ENCODE results near the gene KLF2.
"Not testable (repeated sequence)": the region's sequence is repeated elsewhere in the genome, so short reads cannot be mapped to it uniquely, and the experiment has no call there.

The KLF2 gene

GRCh38 chr19:16324384-16325160 lies at the start of gene KLF2:
KLF2 (plus strand) TSS chr19:16324826; CDS start chr19:16324924, 98 bp downstream.
- peak within 1 kb of the TSS; percentile 73 for H3K4me3 ChIP-seq (ENCODE audit: low read depth, low read length)
- peak within 1 kb of the TSS; percentile 52 for H3K9ac ChIP-seq (ENCODE audit: low read length)
- peaks cover 73% of the 10 kb centered on the region for H3K27me3 ChIP-seq (ENCODE audit: control insufficient read depth, insufficient read depth, low read length)
- H3K36me3 ChIP-seq (ENCODE audit: control insufficient read depth, insufficient read depth, low read length) = no peaks in the 10 kb centered on the region
- H3K27ac ChIP-seq (ENCODE audit: low read depth, low read length) = no peak within 1 kb of the TSS
- H3K9me3 ChIP-seq (ENCODE audit: control insufficient read depth, insufficient read depth, low read depth, low read length) = no peaks in the 10 kb centered on the region
- no peaks in the 10 kb centered on the region for H3K4me1 ChIP-seq (ENCODE audit: control insufficient read depth, insufficient read depth, low read length)

- H3K27me3 ChIP-seq (ENCODE audit: control insufficient read depth, insufficient read depth, low read length) = no peaks in the 10 kb centered on the region
- H3K27ac ChIP-seq (ENCODE audit: low read depth, low read length) = no peak overlapping the region
- H3K4me3 ChIP-seq (ENCODE audit: low read depth, low read length) = no peak overlapping the region
- H3K4me1 ChIP-seq (ENCODE audit: control insufficient read depth, insufficient read depth, low read length) = no peaks in the 10 kb centered on the region
- H3K9me3 ChIP-seq (ENCODE audit: control insufficient read depth, insufficient read depth, low read depth, low read length) = no peaks in the 10 kb centered on the region
- no peak overlapping the region for H3K9ac ChIP-seq (ENCODE audit: low read length)
- H3K36me3 ChIP-seq (ENCODE audit: control insufficient read depth, insufficient read depth, low read length) = no peaks in the 10 kb centered on the region
Measured at GRCh38 chr19:16280306-16280705, 44.3 kb upstream of the KLF2 start.

- H3K4me3 ChIP-seq (ENCODE audit: low read depth, low read length) = no peak overlapping the region
- no peaks in the 10 kb centered on the region for H3K36me3 ChIP-seq (ENCODE audit: control insufficient read depth, insufficient read depth, low read length)
- H3K9me3 ChIP-seq (ENCODE audit: control insufficient read depth, insufficient read depth, low read depth, low read length) = no peaks in the 10 kb centered on the region
- peaks cover 7% of the 10 kb centered on the region; the same call in 1 of the 2 replicates for H3K4me1 ChIP-seq (ENCODE audit: control insufficient read depth, insufficient read depth, low read length)
- H3K27ac ChIP-seq (ENCODE audit: low read depth, low read length) = no peak overlapping the region
- no peak overlapping the region for H3K9ac ChIP-seq (ENCODE audit: low read length)
- no peaks in the 10 kb centered on the region; the same call in 1 of the 2 replicates for H3K27me3 ChIP-seq (ENCODE audit: control insufficient read depth, insufficient read depth, low read length)
Measured at GRCh38 chr19:16281743-16282142, 42.9 kb upstream of the KLF2 start.

GRCh38 chr19:16283210-16284061 lies 41.2 kb upstream of the KLF2 start:
- Histone ChIP-seq H3K9ac (ENCODE audit: low read length) (no peak overlapping the region), H3K4me3 (ENCODE audit: low read depth, low read length) (no peak overlapping the region), H3K36me3 (ENCODE audit: control insufficient read depth, insufficient read depth, low read length) (no peaks in the 10 kb centered on the region), H3K4me1 (ENCODE audit: control insufficient read depth, insufficient read depth, low read length) (peaks cover 7% of the 10 kb centered on the region; the same call in 1 of the 2 replicates), H3K27ac (ENCODE audit: low read depth, low read length) (no peak overlapping the region), H3K27me3 (ENCODE audit: control insufficient read depth, insufficient read depth, low read length) (no peaks in the 10 kb centered on the region; the same call in 1 of the 2 replicates), H3K9me3 (ENCODE audit: control insufficient read depth, insufficient read depth, low read depth, low read length) (no peaks in the 10 kb centered on the region)

GRCh38 chr19:16284505-16284904 lies 40.1 kb upstream of the KLF2 start:
- Histone ChIP-seq H3K9ac (ENCODE audit: low read length) (no peak overlapping the region), H3K27ac (ENCODE audit: low read depth, low read length) (no peak overlapping the region), H3K4me1 (ENCODE audit: control insufficient read depth, insufficient read depth, low read length) (peaks cover 7% of the 10 kb centered on the region; the same call in 1 of the 2 replicates), H3K27me3 (ENCODE audit: control insufficient read depth, insufficient read depth, low read length) (no peaks in the 10 kb centered on the region; the same call in 1 of the 2 replicates), H3K36me3 (ENCODE audit: control insufficient read depth, insufficient read depth, low read length) (no peaks in the 10 kb centered on the region), H3K9me3 (ENCODE audit: control insufficient read depth, insufficient read depth, low read depth, low read length) (no peaks in the 10 kb centered on the region), H3K4me3 (ENCODE audit: low read depth, low read length) (no peak overlapping the region)

- H3K9ac ChIP-seq (ENCODE audit: low read length); H3K9me3 ChIP-seq (ENCODE audit: control insufficient read depth, insufficient read depth, low read depth, low read length); H3K4me1 ChIP-seq (ENCODE audit: control insufficient read depth, insufficient read depth, low read length); H3K4me3 ChIP-seq (ENCODE audit: low read depth, low read length); H3K36me3 ChIP-seq (ENCODE audit: control insufficient read depth, insufficient read depth, low read length); H3K27ac ChIP-seq (ENCODE audit: low read depth, low read length); H3K27me3 ChIP-seq (ENCODE audit: control insufficient read depth, insufficient read depth, low read length): not testable (repeated sequence)
Measured at GRCh38 chr19:16285079-16285478, 39.5 kb upstream of the KLF2 start.

- Histone ChIP-seq H3K36me3 (ENCODE audit: control insufficient read depth, insufficient read depth, low read length) (no peaks in the 10 kb centered on the region), H3K9ac (ENCODE audit: low read length) (peak overlapping the region; percentile 11), H3K4me1 (ENCODE audit: control insufficient read depth, insufficient read depth, low read length) (peaks cover 7% of the 10 kb centered on the region; the same call in 1 of the 2 replicates), H3K9me3 (ENCODE audit: control insufficient read depth, insufficient read depth, low read depth, low read length) (no peaks in the 10 kb centered on the region), H3K4me3 (ENCODE audit: low read depth, low read length) (no peak overlapping the region), H3K27me3 (ENCODE audit: control insufficient read depth, insufficient read depth, low read length) (no peaks in the 10 kb centered on the region; the same call in 1 of the 2 replicates), H3K27ac (ENCODE audit: low read depth, low read length) (no peak overlapping the region)
Measured at GRCh38 chr19:16285769-16286498, 38.7 kb upstream of the KLF2 start.

GRCh38 chr19:16288544-16288943 lies 36.1 kb upstream of the KLF2 start:
- Histone ChIP-seq H3K4me1 (ENCODE audit: control insufficient read depth, insufficient read depth, low read length) (peaks cover 7% of the 10 kb centered on the region; the same call in 1 of the 2 replicates), H3K36me3 (ENCODE audit: control insufficient read depth, insufficient read depth, low read length) (no peaks in the 10 kb centered on the region), H3K4me3 (ENCODE audit: low read depth, low read length) (no peak overlapping the region), H3K27ac (ENCODE audit: low read depth, low read length) (no peak overlapping the region), H3K9me3 (ENCODE audit: control insufficient read depth, insufficient read depth, low read depth, low read length) (no peaks in the 10 kb centered on the region), H3K27me3 (ENCODE audit: control insufficient read depth, insufficient read depth, low read length) (no peaks in the 10 kb centered on the region; the same call in 1 of the 2 replicates), H3K9ac (ENCODE audit: low read length) (no peak overlapping the region)

- no peak overlapping the region for H3K4me3 ChIP-seq (ENCODE audit: low read depth, low read length)
- no peaks in the 10 kb centered on the region for H3K9me3 ChIP-seq (ENCODE audit: control insufficient read depth, insufficient read depth, low read depth, low read length)
- no peaks in the 10 kb centered on the region; the same call in 1 of the 2 replicates for H3K27me3 ChIP-seq (ENCODE audit: control insufficient read depth, insufficient read depth, low read length)
- H3K27ac ChIP-seq (ENCODE audit: low read depth, low read length) = no peak overlapping the region
- H3K4me1 ChIP-seq (ENCODE audit: control insufficient read depth, insufficient read depth, low read length) = peaks cover 7% of the 10 kb centered on the region; the same call in 1 of the 2 replicates
- H3K36me3 ChIP-seq (ENCODE audit: control insufficient read depth, insufficient read depth, low read length) = no peaks in the 10 kb centered on the region
- no peak overlapping the region for H3K9ac ChIP-seq (ENCODE audit: low read length)
Measured at GRCh38 chr19:16289594-16289993, 35.0 kb upstream of the KLF2 start.

GRCh38 chr19:16290692-16291091 lies 33.9 kb upstream of the KLF2 start:
- no peaks in the 10 kb centered on the region for H3K36me3 ChIP-seq (ENCODE audit: control insufficient read depth, insufficient read depth, low read length)
- H3K27me3 ChIP-seq (ENCODE audit: control insufficient read depth, insufficient read depth, low read length) = no peaks in the 10 kb centered on the region; the same call in 1 of the 2 replicates
- H3K9ac ChIP-seq (ENCODE audit: low read length) = no peak overlapping the region
- no peak overlapping the region for H3K27ac ChIP-seq (ENCODE audit: low read depth, low read length)
- peaks cover 7% of the 10 kb centered on the region; the same call in 1 of the 2 replicates for H3K4me1 ChIP-seq (ENCODE audit: control insufficient read depth, insufficient read depth, low read length)
- H3K9me3 ChIP-seq (ENCODE audit: control insufficient read depth, insufficient read depth, low read depth, low read length) = no peaks in the 10 kb centered on the region
- no peak overlapping the region for H3K4me3 ChIP-seq (ENCODE audit: low read depth, low read length)

All from HUES6 (cell line).